NCI-H82 treated with DMSO at 0.1 percent for 48 hours (cell line): ENCODE measurements around the gene CHRM1.
"Not testable (repeated sequence)": the region's sequence is repeated elsewhere in the genome, so short reads cannot be mapped to it uniquely, and the experiment has no call there.

ENCODE experiments used
- DNase-seq: peaks from one replicate; lab custom pipeline; 2025; ENCODE audit not compliant: unreplicated experiment; lab: John Stamatoyannopoulos, UW

CHRM1 gene

DNA sequence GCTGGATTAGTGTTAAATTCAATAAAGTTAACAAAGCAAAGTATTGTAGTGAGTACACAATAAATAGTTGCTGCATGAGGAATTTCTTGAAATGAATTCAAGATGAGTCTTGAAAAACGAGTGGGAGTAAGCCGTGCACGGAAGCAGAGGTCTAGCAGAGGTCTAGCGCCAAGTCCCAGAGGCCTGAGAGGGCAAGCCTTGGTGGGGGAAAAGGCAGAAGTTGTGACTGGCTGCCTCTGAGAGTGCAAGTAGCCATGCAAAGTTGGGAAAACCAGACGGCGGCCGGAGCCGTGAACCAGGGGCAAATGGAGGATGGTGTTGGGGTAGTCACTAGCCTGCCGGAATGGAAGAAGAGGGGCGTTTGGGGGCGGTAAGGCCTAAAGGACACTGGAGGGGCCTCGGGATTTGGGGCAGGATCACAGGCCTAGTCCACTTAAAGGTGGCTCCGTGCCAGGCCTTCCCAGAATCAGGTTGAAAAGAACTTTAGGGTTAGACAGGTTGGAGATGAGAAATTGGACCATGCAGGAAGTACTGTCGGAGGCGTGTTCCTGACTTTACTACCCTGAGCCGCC, 40.8 kb downstream of the CHRM1 start:
- DNase-seq: no peak

DNA sequence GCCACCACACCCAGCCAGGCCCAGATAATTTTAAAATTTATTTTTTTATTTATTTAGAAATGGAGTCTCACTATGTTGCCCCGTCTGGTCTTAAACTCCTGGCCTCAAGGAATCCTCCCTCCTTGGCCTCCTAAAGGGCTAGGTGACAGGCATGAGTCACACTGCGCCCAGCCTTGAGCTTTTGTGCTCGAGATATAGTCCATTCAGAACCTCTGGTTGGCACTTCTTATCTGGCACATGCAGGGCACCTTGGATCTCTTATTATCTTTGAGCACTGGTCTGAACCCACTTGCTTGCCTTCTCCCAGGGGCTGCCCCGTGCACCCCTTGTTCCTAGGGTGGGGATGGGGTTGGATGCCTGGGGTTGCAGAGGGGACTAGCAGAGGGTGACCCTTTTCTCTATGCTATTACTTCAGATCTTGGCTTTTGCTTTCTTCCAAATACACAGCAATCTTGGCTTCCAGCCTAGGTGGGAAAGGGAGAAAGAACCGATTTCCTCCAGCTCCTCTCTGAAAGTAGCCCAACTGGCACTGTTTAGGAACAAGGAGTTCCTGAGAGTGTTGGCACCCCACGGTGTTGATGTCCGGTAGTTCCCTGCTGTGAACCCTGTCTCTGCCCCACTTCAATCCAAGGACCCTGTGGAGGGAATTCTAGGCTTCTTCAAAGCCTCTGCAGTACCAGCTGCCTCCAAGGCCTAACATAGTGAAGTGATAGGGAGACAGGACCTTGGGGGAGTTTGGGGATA, 41.8 kb downstream of the CHRM1 start:
- no peak for DNase-seq

DNA sequence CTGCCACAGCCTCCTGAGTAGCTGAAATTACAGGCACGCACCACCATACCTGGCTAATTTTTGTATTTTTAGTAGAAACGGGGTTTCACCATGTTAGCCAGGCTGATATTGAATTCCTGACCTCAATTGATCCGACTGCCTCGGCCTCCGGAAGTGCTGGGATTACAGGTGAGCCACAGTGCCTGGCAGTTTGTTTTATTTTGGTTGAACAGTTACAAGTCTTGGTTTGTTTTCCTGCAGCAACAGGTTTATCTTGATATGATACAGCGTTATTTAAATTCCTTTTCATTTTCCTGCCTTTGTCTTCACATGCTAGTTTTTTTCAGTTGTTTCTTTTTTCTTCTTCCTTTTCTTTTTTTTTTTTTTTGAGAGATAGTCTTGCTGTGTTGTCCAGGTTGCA, 44.5 kb downstream of the CHRM1 start:
- no peak for DNase-seq

DNA sequence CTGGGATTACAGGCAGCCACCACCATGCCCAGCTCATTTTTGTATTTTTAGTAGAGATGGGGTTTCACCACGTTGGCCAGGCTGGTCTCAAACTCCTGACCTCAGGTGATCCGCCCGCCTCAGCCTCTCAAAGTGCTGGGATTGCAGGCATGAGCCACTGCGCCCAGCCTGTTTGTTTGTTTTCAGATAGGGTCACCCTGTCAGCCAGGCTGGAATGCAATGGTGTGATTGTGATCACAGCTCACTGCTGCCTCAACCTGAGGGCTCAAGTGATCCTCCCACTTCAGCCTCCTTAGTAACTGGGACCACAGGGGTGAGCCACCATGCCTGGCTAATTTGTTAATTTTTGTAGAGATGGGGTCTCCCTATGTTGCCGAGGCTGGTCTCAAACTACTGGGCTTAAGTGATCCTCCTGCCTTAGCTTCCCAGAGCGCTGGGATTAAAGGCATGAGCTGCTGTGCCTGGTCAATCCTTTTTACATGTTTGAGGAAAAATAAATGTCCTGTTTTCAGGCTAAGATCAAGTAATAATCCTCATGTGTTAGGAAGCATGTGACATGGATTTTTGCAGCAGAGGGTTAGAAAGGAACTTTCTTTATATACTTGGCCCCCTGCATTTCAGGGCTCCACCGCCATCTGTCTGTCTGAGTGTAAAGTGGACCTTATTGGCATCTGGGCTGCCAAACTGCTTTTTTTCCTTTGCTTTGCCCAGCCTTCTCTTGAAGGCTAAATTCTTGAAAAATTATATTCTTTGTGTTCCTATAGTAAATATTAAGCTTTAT, 45.3 kb downstream of the CHRM1 start:
- DNase-seq: no peak

DNA sequence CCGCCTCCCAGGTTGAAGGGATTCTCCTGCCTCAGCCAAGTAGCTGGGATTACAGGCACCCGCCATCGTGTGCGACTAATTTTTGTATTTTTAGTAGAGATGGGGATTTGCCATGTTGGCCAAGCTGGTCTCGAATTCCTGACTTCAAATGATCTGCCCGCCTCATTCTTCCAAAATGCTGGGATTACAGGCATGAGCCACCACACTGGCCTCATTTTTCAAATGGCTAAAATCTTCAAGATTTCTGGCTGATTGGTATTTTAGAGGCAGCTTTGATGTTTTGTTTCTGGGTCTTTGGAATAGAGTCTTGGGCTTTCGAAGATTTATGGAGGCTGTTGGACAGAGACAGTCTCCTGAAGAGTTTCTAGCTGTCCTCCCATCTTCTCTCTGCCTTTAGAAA, 46.3 kb downstream of the CHRM1 start:
- DNase-seq: no peak

DNA sequence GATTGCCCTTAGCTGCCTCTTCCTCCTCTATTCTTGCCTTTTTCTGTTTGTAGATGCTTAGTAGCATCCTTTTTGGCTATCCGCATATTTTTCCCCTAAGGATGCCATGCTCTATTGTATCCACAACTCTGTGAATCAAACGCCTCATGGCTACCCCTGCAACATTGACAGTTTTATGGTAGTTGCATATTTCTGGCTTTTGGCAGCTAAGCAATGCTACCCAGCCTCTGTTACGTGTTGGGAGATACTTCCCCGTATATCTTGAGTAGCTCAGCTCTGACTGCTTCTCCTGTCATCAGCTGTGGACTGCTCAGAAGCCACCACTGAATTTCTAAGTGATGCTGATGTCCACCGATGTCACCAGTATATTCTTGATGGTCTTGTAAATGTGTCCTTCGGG, 55.5 kb downstream of the CHRM1 start:
- DNase-seq: no peak

DNA sequence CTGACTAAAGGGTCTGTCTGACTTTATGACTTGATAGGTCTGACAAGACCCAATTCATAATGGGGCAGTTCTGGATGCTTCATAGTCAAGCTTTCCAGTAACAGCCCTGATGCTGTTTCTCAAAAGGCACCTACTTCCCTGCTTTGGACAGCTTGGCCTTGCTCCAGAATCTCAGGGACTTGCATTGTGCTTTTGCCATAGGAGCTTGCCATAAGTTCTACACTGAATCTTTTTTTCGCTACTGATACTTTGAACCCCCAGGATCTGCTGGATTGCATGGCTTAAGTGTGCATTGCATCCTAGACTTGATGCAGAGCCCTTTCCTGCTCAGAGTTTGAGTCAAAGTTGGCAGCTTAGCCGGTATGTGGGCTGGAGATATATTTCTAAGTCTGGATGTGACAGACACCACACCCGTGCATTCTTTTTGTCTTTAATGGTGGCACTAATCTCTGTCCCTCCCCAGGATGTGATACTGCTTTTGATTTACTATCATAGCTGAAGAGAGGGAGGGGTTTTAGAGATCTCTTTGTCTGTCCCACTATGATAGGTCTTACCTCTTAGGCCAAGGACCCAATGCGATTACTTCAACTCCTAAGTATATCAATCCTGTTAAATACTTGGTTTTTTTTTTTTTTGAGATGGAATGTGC, 57.4 kb downstream of the CHRM1 start:
- peak; percentile 87 for DNase-seq

DNA sequence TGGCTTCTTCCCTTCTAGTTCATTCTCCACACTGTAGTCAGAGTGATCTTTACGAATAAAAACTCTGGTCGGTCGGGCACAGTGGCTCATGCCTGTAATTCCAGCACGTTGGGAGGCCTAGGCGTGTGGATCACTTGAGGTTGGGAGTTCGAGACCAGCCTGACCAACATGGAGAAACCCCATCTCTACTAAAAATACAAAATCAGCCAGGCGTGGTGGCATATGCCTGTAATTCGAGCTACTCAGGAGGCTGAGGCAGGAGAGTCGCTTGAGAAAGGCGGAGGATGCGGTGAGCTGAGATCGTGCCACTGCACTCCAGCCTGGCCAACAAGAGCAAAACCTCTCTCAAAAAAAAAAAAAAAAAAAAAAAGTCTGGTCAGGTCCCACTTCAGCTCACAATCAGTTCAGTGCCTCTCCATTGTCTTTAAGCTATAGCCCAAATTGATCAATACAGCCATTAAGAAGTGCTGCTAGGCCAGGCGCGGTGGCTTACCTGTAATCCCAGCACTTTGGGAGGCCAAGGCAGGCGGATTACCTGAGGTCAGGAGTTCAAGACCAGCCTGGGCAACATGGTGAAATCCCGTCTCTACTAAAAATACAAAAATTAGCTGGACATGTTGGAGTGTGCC, 59.5 kb downstream of the CHRM1 start:
- not testable (repeated sequence) for DNase-seq

DNA sequence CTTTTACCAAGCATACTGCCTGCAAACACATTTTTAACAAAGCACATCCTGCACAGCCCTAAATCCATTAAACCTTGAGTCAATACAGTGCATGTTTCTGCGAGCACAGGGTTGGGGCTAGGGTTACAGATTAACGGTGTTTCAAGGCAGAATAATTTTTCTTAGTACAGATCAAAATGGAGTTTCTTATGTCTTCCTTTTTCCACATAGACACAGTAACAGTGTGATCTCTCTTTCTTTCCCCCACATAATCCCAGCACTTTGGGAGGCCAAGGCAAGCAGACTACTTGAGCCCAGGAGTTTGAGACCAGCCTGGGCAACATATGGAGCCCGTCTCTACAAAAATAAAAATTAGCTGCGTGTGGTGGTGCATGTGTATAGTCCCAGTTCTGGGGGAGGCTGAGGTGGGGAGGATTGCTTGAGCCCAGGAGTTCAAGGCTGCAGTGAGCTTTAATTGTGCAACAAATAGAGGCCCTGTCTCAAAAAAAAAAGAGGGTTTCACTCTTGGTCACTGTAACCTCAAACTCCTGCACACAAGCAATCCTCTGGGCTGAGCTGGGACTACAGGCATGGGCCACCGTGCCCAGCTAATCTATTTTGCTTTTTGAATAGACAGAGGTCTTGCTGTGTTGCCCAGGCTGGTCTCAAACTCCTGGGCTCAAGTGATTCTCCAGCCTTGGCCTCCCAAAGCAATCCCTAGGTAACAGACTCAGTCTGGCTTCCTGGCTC, 60.2 kb downstream of the CHRM1 start:
- no peak for DNase-seq

DNA sequence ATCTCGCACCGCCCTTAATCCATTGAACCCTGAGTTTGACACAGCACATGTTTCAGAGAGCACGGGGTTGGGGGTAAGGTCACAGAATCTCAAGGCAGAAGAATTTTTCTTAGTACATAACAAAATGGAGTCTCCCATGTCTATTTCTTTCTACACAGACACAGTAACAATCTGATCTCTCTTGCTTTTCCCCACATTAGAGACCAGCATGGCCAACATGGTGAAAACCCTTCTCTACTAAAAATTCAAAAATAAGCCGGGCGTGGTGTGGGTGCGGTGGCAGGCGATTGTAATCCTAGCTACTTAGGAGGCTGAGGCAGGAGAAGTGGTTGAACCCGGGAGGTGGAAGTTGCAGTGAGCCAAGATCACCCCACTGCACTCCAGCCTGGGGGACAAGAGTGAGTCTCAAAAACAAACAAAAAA, 61.9 kb downstream of the CHRM1 start:
- not testable (repeated sequence) for DNase-seq
